ENCODE results near the gene ALG14.

ALG14 gene

GRCh38 chr1:94986783-94987182 is 86.0 kb downstream of the ALG14 start:
- CTCF ChIA-PET: interaction anchor here (0.6 to 1.2 kb wide), 4 partner anchors 12 to 211 kb away, joined by 3 to 5 read pairs (median 4); partner anchors contain the start of gene CNN3
- POLR2A ChIA-PET: no interaction called here
- Histone ChIP-seq H3K9me3 (ENCODE audit: control insufficient read depth, insufficient read depth, low read depth, low read length) (no peaks in the 10 kb centered on the region), H3K36me3 (ENCODE audit: control insufficient read depth in 2 of 2, insufficient read depth in 1 of 2, low read length in 2 of 2) (no peaks in the 10 kb centered on the region), H3K27ac (ENCODE audit: extremely low read depth, low read depth, low read length) (no peak overlapping the region), H3K4me1 (ENCODE audit: control insufficient read depth, insufficient read depth, low read length) (peaks cover 5% of the 10 kb centered on the region), H3K4me3 (ENCODE audit: low read depth, low read length) (no peak overlapping the region)
- TF ChIP-seq ZNF48 (tag by site-specific recombination; IDR thresholded peaks at IDR 0.05) (no peak), ZNF18 (tag by site-specific recombination; IDR thresholded peaks at IDR 0.05) (no peak), KLF16 (tag by site-specific recombination; IDR thresholded peaks at IDR 0.05) (no peak), ZFP41 (tag by site-specific recombination; IDR thresholded peaks at IDR 0.05; ENCODE audit: borderline replicate concordance) (no peak), ZNF157 (tag by site-specific recombination; IDR thresholded peaks at IDR 0.05) (no peak), SCRT1 (tag by site-specific recombination; IDR thresholded peaks at IDR 0.05; ENCODE audit: borderline replicate concordance) (no peak), ZNF423 (tag by site-specific recombination; IDR thresholded peaks at IDR 0.05) (no peak), REPIN1 (tag by site-specific recombination; IDR thresholded peaks at IDR 0.05; ENCODE audit: low read depth) (no peak), ZNF155 (tag by site-specific recombination; IDR thresholded peaks at IDR 0.05) (no peak), ZNF132 (tag by site-specific recombination; IDR thresholded peaks at IDR 0.05; ENCODE audit: borderline replicate concordance) (no peak), ZNF660 (tag by site-specific recombination; IDR thresholded peaks at IDR 0.05) (no peak), RBAK (tag by site-specific recombination; IDR thresholded peaks at IDR 0.05) (no peak), ZNF221 (tag by site-specific recombination; IDR thresholded peaks at IDR 0.05; ENCODE audit: borderline replicate concordance) (no peak), BCL11B (tag by site-specific recombination; IDR thresholded peaks at IDR 0.05; ENCODE audit: low read depth) (no peak), ZNF488 (tag by site-specific recombination; IDR thresholded peaks at IDR 0.05) (no peak), ZNF704 (tag by site-specific recombination; IDR thresholded peaks at IDR 0.05) (no peak), SP2 (tag by site-specific recombination; IDR thresholded peaks at IDR 0.05) (no peak), ZNF398 (tag by site-specific recombination; IDR thresholded peaks at IDR 0.05) (no peak), OVOL3 (tag by site-specific recombination; IDR thresholded peaks at IDR 0.05) (no peak), ZNF843 (tag by site-specific recombination; IDR thresholded peaks at IDR 0.05) (no peak)

GRCh38 chr1:94983171-94983739 is 89.5 kb downstream of the ALG14 start:
- POLR2A ChIA-PET: no interaction called here
- CTCF ChIA-PET: no interaction called here

More at GRCh38 chr1:94983171-94983739, 89.5 kb downstream of the ALG14 start:
- TF ChIP-seq GLIS2 (tag by site-specific recombination; IDR thresholded peaks at IDR 0.05) (no peak), ZNF112 (tag by site-specific recombination; IDR thresholded peaks at IDR 0.05) (no peak), PRDM2 (tag by site-specific recombination; IDR thresholded peaks at IDR 0.05; ENCODE audit: borderline replicate concordance) (no peak), ZBTB8A (tag by site-specific recombination; IDR thresholded peaks at IDR 0.05) (no peak)
- Histone ChIP-seq H3K4me3 (ENCODE audit: low read depth, low read length) (no peak overlapping the region), H3K36me3 (ENCODE audit: control insufficient read depth in 2 of 2, insufficient read depth in 1 of 2, low read length in 2 of 2) (no peaks in the 10 kb centered on the region), H3K4me1 (ENCODE audit: control insufficient read depth, insufficient read depth, low read length) (peaks cover 5% of the 10 kb centered on the region), H3K9me3 (ENCODE audit: control insufficient read depth, insufficient read depth, low read depth, low read length) (no peaks in the 10 kb centered on the region), H3K27ac (ENCODE audit: extremely low read depth, low read depth, low read length) (no peak overlapping the region)

All from HEK293 (cell line).